ENCODE measurements around the gene CYTH1.

CYTH1 gene

DNA sequence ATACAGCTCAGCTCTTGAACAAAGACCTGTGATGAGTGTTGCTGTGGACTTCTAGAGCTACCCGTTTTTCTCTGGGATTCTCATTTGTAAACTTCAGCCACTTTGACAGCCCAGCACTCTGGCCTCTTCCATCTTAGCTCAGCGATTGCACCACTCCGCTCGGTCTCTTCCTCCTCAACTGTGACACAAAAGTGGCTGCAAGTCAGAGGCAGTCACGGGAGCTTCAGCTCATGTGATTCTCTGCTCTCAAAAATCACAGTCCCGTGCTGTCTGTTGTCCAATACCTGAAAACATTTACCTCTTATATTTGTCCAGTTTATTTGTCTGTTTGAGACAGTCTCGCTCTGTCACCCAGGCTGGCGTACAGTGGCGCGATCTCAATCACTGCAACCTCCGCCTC is 129.2 kb downstream of the CYTH1 start:
- Histone ChIP-seq H3K9me2 (ENCODE audit: low read depth, low read length) (no peaks in the 10 kb centered on the region), H3K4me3 (ENCODE audit: low read depth, low read length, poor library complexity, severe bottlenecking) (no peak overlapping the region), H3F3A (ENCODE audit: insufficient read depth, low read length) (no peaks in the 10 kb centered on the region), H3K27me3 (ENCODE audit: insufficient read depth, low read length) (peaks cover 14% of the 10 kb centered on the region; the same call in 1 of the 2 replicates), H3K4me1 (ENCODE audit: insufficient read depth, low read length, severe bottlenecking) (no peaks in the 10 kb centered on the region), H3K36me3 (ENCODE audit: insufficient read depth, low read length) (no peaks in the 10 kb centered on the region), H4K20me1 (ENCODE audit: insufficient read depth, low read length) (no peaks in the 10 kb centered on the region), H3K27ac (ENCODE audit: low read depth, low read length, poor library complexity, severe bottlenecking) (no peak overlapping the region), H3K9ac (ENCODE audit: low read length) (no peak overlapping the region), H3K79me2 (ENCODE audit: insufficient read depth, low read length) (no peaks in the 10 kb centered on the region), H3K9me3 (ENCODE audit: low read length) (peaks cover 4% of the 10 kb centered on the region; the same call in 1 of the 2 replicates), H3K4me2 (ENCODE audit: low read length) (no peak overlapping the region), H2AFZ (ENCODE audit: low read length) (no peak overlapping the region)
- TF ChIP-seq, protein P1, sequence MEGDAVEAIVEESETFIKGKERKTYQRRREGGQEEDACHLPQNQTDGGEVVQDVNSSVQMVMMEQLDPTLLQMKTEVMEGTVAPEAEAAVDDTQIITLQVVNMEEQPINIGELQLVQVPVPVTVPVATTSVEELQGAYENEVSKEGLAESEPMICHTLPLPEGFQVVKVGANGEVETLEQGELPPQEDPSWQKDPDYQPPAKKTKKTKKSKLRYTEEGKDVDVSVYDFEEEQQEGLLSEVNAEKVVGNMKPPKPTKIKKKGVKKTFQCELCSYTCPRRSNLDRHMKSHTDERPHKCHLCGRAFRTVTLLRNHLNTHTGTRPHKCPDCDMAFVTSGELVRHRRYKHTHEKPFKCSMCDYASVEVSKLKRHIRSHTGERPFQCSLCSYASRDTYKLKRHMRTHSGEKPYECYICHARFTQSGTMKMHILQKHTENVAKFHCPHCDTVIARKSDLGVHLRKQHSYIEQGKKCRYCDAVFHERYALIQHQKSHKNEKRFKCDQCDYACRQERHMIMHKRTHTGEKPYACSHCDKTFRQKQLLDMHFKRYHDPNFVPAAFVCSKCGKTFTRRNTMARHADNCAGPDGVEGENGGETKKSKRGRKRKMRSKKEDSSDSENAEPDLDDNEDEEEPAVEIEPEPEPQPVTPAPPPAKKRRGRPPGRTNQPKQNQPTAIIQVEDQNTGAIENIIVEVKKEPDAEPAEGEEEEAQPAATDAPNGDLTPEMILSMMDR (IDR thresholded peaks at IDR 0.05; ENCODE audit: low read length) = no peak
- TF ChIP-seq EZH2 (IDR thresholded peaks at IDR 0.05; ENCODE audit: borderline replicate concordance, low read length) = no peak

DNA sequence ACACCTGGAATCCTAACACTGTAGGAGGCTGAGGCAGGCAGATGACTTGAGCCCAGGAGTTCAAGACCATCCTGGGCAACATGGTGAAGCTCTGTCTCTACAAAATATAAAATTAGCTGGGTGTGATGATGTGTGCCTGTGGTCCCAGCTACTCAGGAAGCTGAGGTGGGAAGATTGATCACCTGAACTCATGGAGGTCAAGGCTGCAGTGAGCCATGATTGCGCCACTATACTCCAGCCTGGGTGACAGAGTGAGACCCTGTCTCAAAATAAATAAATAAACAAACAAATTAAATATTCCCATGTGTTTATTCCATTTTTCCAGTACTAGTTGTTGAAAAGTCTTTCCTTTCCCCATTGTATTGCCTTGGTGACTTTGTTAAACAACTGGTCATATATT is 130.0 kb downstream of the CYTH1 start:
- no peak overlapping the region for H2AFZ ChIP-seq (ENCODE audit: low read length)
- H3K4me2 ChIP-seq (ENCODE audit: low read length) = no peak overlapping the region
- no peak for TF ChIP-seq EZH2 (IDR thresholded peaks at IDR 0.05; ENCODE audit: borderline replicate concordance, low read length)
- TF ChIP-seq, protein P1 (IDR thresholded peaks at IDR 0.05; ENCODE audit: low read length) = no peak
- H3K4me3 ChIP-seq (ENCODE audit: low read depth, low read length, poor library complexity, severe bottlenecking) = no peak overlapping the region
- no peak overlapping the region for H3K9ac ChIP-seq (ENCODE audit: low read length)
- peaks cover 20% of the 10 kb centered on the region; the same call in 1 of the 2 replicates for H3K27me3 ChIP-seq (ENCODE audit: insufficient read depth, low read length)
- no peaks in the 10 kb centered on the region for H3K36me3 ChIP-seq (ENCODE audit: insufficient read depth, low read length)
- H4K20me1 ChIP-seq (ENCODE audit: insufficient read depth, low read length) = no peaks in the 10 kb centered on the region
- H3K9me2 ChIP-seq (ENCODE audit: low read depth, low read length) = no peaks in the 10 kb centered on the region
- H3F3A ChIP-seq (ENCODE audit: insufficient read depth, low read length) = no peaks in the 10 kb centered on the region
- no peaks in the 10 kb centered on the region for H3K4me1 ChIP-seq (ENCODE audit: insufficient read depth, low read length, severe bottlenecking)
- H3K79me2 ChIP-seq (ENCODE audit: insufficient read depth, low read length) = no peaks in the 10 kb centered on the region
- peaks cover 4% of the 10 kb centered on the region; the same call in 1 of the 2 replicates for H3K9me3 ChIP-seq (ENCODE audit: low read length)
- no peak overlapping the region for H3K27ac ChIP-seq (ENCODE audit: low read depth, low read length, poor library complexity, severe bottlenecking)

DNA sequence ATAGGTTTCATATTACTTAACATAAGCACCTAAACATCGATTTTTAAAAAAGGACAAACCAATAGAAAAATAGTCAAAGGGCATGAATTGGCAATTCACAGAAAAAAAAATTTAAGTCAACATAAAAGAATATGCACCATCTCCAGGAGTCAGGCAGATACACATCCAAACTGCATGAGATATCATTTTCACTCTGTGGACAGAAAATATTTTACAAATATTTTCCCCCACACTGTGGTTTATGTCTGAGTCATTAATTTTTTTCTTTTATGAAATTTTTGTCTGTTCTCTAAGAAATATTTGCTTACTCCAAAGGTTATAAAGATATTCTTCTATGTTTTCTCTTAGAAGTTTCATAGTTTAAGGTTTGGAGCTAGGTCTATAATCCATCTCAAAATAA is 130.5 kb downstream of the CYTH1 start:
- Histone ChIP-seq H3K9me3 (ENCODE audit: low read length) (peaks cover 4% of the 10 kb centered on the region; the same call in 1 of the 2 replicates), H2AFZ (ENCODE audit: low read length) (no peak overlapping the region), H3K4me3 (ENCODE audit: low read depth, low read length, poor library complexity, severe bottlenecking) (no peak overlapping the region), H3K4me1 (ENCODE audit: insufficient read depth, low read length, severe bottlenecking) (no peaks in the 10 kb centered on the region), H3F3A (ENCODE audit: insufficient read depth, low read length) (no peaks in the 10 kb centered on the region), H4K20me1 (ENCODE audit: insufficient read depth, low read length) (no peaks in the 10 kb centered on the region), H3K27ac (ENCODE audit: low read depth, low read length, poor library complexity, severe bottlenecking) (no peak overlapping the region), H3K36me3 (ENCODE audit: insufficient read depth, low read length) (no peaks in the 10 kb centered on the region), H3K27me3 (ENCODE audit: insufficient read depth, low read length) (peaks cover 22% of the 10 kb centered on the region; the same call in 1 of the 2 replicates), H3K79me2 (ENCODE audit: insufficient read depth, low read length) (no peaks in the 10 kb centered on the region), H3K9me2 (ENCODE audit: low read depth, low read length) (no peaks in the 10 kb centered on the region), H3K9ac (ENCODE audit: low read length) (no peak overlapping the region), H3K4me2 (ENCODE audit: low read length) (no peak overlapping the region)
- TF ChIP-seq, protein P1 (IDR thresholded peaks at IDR 0.05; ENCODE audit: low read length) = no peak
- TF ChIP-seq EZH2 (IDR thresholded peaks at IDR 0.05; ENCODE audit: borderline replicate concordance, low read length) = no peak
